ENCODE measurements around the gene BHLHA9.

DNA sequence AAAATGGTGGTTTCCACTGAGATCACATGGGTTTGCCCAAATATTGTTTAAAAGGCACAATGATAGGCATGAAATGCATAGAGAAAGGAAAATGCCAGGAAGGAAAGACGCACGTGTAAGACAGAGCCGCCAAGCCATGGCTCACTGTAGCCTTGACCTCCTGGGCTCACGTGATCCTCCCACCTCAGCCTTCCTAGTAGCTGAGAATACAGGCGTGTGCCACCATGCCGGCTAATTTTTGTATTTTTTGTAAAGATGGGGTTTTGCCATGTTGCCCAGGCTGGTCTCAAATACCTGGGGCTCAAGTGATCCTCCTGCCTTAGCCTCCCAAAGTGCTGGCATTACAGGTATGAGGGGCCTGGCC lies 4.0 kb downstream of the BHLHA9 start:
- TF ChIP-seq, protein P1, sequence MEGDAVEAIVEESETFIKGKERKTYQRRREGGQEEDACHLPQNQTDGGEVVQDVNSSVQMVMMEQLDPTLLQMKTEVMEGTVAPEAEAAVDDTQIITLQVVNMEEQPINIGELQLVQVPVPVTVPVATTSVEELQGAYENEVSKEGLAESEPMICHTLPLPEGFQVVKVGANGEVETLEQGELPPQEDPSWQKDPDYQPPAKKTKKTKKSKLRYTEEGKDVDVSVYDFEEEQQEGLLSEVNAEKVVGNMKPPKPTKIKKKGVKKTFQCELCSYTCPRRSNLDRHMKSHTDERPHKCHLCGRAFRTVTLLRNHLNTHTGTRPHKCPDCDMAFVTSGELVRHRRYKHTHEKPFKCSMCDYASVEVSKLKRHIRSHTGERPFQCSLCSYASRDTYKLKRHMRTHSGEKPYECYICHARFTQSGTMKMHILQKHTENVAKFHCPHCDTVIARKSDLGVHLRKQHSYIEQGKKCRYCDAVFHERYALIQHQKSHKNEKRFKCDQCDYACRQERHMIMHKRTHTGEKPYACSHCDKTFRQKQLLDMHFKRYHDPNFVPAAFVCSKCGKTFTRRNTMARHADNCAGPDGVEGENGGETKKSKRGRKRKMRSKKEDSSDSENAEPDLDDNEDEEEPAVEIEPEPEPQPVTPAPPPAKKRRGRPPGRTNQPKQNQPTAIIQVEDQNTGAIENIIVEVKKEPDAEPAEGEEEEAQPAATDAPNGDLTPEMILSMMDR (IDR thresholded peaks at IDR 0.05), result no peak
- no peak for TF ChIP-seq ZFX (IDR thresholded peaks at IDR 0.05; ENCODE audit: borderline replicate concordance)

All from 22Rv1 (cell line).